ENCODE data around the gene GIGYF2.

DNA sequence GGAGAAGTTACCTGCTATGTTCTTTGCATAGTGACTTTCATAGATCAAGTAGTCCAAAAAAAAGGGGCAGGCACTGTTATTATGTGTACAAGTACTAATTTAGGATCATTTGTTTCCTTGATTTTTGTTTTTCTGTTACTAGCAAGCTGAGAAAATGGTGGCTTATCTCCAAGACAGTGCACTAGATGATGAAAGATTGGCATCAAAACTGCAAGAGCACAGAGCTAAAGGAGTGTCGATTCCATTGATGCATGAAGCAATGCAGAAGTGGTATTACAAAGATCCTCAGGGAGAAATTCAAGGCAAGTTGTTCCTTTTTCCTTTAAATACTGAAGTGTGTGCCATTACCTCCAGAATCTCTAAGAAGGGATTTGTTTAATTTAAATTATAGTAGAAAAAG is 98.8 kb downstream of the GIGYF2 start:
- TF ChIP-seq RAD21 (IDR thresholded peaks at IDR 0.05; ENCODE audit: low read length) (no peak), EP300 (IDR thresholded peaks at IDR 0.05; ENCODE audit: borderline replicate concordance in 1 of 2, low read depth in 1 of 2, low read length in 1 of 2) (no peak), CHD2 (IDR thresholded peaks at IDR 0.05; ENCODE audit: low read length, partially characterized antibody) (no peak), GATA2 (CRISPR knock-in tag; IDR thresholded peaks at IDR 0.05) (no peak), POLR2AphosphoS5 (IDR thresholded peaks at IDR 0.05; ENCODE audit: low read depth, low read length) (no peak), MXI1 (IDR thresholded peaks at IDR 0.05; ENCODE audit: low read depth, low read length) (no peak), FOXJ3 (CRISPR knock-in tag; IDR thresholded peaks at IDR 0.05) (no peak), RCOR1 (IDR thresholded peaks at IDR 0.05; ENCODE audit: low read length) (no peak), SIN3A (IDR thresholded peaks at IDR 0.05; ENCODE audit: borderline replicate concordance, low read depth, low read length) (no peak)
- TF ChIP-seq, protein P1, sequence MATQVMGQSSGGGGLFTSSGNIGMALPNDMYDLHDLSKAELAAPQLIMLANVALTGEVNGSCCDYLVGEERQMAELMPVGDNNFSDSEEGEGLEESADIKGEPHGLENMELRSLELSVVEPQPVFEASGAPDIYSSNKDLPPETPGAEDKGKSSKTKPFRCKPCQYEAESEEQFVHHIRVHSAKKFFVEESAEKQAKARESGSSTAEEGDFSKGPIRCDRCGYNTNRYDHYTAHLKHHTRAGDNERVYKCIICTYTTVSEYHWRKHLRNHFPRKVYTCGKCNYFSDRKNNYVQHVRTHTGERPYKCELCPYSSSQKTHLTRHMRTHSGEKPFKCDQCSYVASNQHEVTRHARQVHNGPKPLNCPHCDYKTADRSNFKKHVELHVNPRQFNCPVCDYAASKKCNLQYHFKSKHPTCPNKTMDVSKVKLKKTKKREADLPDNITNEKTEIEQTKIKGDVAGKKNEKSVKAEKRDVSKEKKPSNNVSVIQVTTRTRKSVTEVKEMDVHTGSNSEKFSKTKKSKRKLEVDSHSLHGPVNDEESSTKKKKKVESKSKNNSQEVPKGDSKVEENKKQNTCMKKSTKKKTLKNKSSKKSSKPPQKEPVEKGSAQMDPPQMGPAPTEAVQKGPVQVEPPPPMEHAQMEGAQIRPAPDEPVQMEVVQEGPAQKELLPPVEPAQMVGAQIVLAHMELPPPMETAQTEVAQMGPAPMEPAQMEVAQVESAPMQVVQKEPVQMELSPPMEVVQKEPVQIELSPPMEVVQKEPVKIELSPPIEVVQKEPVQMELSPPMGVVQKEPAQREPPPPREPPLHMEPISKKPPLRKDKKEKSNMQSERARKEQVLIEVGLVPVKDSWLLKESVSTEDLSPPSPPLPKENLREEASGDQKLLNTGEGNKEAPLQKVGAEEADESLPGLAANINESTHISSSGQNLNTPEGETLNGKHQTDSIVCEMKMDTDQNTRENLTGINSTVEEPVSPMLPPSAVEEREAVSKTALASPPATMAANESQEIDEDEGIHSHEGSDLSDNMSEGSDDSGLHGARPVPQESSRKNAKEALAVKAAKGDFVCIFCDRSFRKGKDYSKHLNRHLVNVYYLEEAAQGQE (IDR thresholded peaks at IDR 0.05; ENCODE audit: low read depth, low read length): no peak
- TF ChIP-seq, protein P2, sequence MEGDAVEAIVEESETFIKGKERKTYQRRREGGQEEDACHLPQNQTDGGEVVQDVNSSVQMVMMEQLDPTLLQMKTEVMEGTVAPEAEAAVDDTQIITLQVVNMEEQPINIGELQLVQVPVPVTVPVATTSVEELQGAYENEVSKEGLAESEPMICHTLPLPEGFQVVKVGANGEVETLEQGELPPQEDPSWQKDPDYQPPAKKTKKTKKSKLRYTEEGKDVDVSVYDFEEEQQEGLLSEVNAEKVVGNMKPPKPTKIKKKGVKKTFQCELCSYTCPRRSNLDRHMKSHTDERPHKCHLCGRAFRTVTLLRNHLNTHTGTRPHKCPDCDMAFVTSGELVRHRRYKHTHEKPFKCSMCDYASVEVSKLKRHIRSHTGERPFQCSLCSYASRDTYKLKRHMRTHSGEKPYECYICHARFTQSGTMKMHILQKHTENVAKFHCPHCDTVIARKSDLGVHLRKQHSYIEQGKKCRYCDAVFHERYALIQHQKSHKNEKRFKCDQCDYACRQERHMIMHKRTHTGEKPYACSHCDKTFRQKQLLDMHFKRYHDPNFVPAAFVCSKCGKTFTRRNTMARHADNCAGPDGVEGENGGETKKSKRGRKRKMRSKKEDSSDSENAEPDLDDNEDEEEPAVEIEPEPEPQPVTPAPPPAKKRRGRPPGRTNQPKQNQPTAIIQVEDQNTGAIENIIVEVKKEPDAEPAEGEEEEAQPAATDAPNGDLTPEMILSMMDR (IDR thresholded peaks at IDR 0.05): no peak
